LNCaP clone FGC (cell line): ENCODE results near the gene CAMTA2.

ENCODE experiments used
- DNase-seq: peaks from one replicate; pipeline ENCODE4 v3.0.0-alpha.2; 2011; ENCODE audit warnings: low read depth
- H3K4me3 ChIP-seq: 2 replicates; pipeline ENCODE4 v1.5.1; 2011; ENCODE audit warnings: mild to moderate bottlenecking, low read depth, low read length, control low read depth
- TF ChIP-seq, protein P1 (sequence below): IDR thresholded peaks from 2 replicates; pipeline ENCODE4 v1.5.1; 2012; ENCODE audit warnings: mild to moderate bottlenecking; ENCODE audit not compliant: control insufficient read depth, insufficient read depth; ENCODE audit errors: extremely low read depth

The CAMTA2 gene

DNA sequence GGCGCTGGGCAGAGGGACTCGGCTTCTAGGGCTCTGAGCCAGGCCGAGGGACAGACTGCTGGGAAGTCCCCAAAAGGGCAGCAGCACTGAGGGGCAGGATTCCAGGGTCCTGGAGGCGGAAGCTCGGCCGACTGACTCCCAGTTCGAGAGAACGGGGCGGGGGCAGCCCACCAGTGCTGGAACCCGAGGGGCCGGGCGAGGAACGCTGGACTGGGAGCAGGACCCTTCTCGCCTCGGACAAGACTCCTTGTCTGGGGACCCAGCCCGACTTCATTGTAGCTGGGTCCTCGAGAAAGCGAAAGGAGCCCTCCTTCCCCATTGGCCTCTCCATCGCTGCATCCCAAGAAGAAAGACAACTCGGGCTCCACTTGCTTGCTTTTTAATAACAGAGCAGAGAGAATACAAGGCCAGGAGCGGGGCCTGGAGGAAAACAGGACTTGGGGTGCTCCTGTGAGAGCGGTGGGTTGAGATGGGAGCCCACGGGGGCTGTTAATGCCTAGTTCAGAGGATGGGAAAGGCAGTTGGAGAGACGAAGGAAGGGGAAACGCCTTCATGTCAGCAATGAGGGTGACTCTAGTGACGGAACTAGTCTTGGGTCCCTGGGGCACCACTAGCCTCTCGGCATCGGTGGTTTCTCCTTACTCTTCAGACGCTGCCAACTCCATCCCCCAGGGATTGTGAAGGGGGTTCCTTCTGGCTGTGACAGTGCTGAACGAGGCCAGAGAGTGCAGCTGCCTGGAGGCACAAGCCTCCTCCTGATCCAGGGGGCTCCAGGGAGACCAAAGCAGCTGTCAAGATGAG lies 492 bp upstream of the CAMTA2 start:
- peak overlapping the region; percentile 94 for H3K4me3 ChIP-seq
- TF ChIP-seq, protein P1, sequence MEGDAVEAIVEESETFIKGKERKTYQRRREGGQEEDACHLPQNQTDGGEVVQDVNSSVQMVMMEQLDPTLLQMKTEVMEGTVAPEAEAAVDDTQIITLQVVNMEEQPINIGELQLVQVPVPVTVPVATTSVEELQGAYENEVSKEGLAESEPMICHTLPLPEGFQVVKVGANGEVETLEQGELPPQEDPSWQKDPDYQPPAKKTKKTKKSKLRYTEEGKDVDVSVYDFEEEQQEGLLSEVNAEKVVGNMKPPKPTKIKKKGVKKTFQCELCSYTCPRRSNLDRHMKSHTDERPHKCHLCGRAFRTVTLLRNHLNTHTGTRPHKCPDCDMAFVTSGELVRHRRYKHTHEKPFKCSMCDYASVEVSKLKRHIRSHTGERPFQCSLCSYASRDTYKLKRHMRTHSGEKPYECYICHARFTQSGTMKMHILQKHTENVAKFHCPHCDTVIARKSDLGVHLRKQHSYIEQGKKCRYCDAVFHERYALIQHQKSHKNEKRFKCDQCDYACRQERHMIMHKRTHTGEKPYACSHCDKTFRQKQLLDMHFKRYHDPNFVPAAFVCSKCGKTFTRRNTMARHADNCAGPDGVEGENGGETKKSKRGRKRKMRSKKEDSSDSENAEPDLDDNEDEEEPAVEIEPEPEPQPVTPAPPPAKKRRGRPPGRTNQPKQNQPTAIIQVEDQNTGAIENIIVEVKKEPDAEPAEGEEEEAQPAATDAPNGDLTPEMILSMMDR, result no peak
- no peak for DNase-seq

DNA sequence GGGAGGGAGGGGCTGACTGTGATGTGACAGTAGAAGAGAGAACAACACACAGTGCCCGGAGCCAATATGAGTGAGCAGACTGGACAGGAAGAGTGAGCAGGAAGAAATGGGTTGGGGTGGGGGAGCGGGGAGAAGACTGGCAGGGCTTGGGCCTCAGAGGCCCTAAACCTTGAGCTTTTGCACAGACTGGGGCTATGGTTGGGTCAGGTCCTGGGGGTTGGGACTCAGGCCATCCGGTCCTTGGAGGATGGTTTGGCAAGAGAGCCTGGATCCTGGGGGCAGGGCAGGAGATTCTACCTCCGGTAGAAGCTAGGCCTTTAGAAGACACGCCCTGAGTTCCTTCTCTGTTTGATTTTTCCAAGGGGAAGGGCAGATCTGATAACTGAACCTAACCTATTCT lies 1.1 kb downstream of the CAMTA2 start:
- no peak for DNase-seq
- H3K4me3 ChIP-seq, result peak overlapping the region; percentile 94
- TF ChIP-seq, protein P1, result no peak

DNA sequence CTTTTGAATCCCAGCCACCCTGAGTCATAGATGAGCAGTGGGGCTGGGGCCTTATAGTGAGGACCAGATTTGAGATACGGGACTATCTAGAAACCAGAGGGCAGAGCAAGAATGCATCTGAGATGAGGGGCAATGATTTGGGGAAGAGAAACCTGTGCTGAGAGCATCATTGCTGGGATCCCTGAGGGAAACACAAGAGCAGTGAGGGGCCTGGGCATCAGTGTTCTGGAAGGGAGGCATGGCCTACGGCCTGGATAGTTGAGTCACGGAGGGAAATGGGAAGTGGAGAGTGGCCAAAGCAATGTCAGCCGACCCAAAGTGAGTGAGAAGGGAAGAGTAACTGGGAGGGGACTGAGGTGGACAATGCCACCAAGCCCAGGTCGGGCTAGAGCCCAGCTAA lies 5.2 kb downstream of the CAMTA2 start:
- DNase-seq, result no peak
- no peak overlapping the region for H3K4me3 ChIP-seq
- TF ChIP-seq, protein P1, result no peak

DNA sequence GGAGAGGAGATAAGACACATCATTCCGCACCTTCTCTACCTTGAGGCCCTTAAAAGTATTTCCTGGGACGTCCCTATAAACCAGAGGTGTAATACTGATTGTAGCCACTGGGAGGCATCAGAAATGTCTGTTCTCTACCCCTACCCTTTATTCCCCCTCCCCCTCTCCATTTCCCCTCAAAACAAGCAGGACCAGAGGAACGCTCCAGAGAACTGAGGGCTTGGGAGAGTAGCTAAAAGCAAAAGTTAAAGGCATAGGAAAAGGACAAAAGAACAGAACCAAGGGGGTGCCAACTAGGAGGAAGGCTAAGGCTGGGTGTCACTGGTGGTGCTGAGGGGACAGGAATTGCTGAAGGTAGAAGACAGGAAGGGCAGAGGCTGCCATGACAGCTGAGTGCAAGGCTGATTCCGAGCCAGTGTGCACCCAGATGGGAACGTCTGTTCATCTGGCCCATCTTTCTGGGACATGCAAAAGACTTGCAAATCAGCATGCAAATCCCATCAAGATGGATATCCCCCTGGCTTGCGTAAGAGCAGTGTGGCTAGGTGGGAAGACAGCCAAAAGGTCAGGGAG lies 6.7 kb downstream of the CAMTA2 start:
- DNase-seq, result no peak
- H3K4me3 ChIP-seq, result no peak overlapping the region

DNA sequence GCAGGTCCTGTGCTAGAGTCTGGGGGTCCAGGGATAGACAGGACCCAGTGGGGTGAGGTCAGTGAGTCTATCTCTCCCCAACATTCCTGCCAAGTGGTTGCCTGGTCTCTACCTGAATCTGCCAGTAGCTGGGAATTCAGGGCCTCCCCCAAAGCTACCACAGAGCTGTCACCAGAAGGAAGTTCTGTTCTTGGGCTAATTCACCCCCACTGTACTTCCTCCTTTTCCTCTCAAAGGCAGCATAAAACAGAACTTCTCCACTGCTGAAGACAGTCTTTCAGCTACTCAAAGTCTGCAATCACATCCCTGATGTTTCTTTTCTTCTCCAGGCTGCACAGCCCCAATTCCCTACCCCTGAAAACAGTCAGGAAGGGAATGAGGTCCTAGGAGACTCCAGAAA lies 8.7 kb downstream of the CAMTA2 start:
- TF ChIP-seq, protein P1, result no peak
- no peak overlapping the region for H3K4me3 ChIP-seq
- no peak for DNase-seq

More for the DNA sequence above, 6.7 kb downstream of the CAMTA2 start:
- TF ChIP-seq, protein P1, result peak; percentile 67

DNA sequence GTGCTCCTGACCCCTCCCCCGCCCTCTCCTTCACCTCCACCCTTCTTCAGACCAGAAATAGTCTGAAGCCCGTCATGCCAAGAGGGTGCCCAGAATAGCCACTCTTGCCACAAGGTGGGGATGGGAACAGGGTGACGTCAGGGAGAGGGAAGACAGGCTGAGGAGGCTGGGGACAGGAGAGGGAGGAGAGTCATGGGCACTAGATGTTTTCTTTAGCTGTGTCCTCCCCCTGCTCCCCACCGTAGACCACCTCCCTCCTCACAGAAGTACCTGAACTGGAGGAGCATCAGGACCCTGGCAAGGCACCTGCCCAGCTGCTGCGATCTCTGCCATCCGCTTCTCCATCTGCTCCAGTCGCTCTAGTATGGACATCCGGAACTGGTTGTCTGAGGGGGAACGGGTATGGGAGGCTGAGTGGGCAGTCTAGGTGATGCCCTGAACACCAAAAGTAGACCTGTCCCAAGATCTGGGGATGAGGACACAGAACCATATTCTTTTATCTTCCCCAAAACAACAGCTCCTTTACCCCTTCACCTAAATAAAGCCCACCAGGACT lies 13.3 kb downstream of the CAMTA2 start:
- DNase-seq, result no peak
- H3K4me3 ChIP-seq, result no peak overlapping the region
- TF ChIP-seq, protein P1, result no peak
